G401 (cell line): ENCODE data around the gene NUFIP2. TPM values are rescaled to one million over a fixed set of nuclear protein-coding genes. Genes with fewer than 3 reads are reported as not detected.
"Not testable (repeated sequence)": the region's sequence is repeated elsewhere in the genome, so short reads cannot be mapped to it uniquely, and the experiment has no call there.

Experiments used
- DNase-seq: peaks from one replicate; pipeline ENCODE4 v3.0.0-alpha.2; 2015; ENCODE audit warnings: low spot score
- in situ Hi-C: cut with HindIII; loops from 2 replicates; pipeline ENCODE4 v1.10.0; 2016; ENCODE audit warnings: low sequenced_read_pairs, mixed read lengths
- total RNA-seq: library from RNA; depleted of rRNA; stranded (reverse); fragments of >200 nt; shearing (Covaris generic); gene quantifications from 2 replicates; pipeline ENCODE4 v1.2.3, GENCODE V29; 2014

Gene NUFIP2
- total RNA-seq, 1 experiment from 2014 or later: 30.8 TPM

DNA sequence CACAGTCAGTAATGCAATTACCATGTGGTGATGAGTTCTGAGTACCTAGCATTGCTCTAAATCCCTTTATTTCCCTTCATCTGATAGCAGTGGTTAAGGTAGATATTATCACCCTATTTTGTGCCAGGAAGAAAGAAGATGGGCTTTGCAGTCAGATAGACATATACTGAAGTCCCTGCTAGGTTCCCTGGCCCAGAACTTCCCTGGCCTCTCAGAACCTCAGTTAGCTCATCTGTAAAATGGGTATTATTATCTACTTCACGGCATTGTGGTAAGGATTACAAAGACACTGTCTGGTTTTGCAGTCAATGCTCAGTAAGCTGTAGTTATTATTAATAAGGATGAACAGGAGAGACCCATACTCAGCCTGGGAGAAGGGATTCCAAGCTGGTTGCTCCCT is 51.9 kb downstream of the NUFIP2 start:
- in situ Hi-C loops: no loop called here
- no peak for DNase-seq

DNA sequence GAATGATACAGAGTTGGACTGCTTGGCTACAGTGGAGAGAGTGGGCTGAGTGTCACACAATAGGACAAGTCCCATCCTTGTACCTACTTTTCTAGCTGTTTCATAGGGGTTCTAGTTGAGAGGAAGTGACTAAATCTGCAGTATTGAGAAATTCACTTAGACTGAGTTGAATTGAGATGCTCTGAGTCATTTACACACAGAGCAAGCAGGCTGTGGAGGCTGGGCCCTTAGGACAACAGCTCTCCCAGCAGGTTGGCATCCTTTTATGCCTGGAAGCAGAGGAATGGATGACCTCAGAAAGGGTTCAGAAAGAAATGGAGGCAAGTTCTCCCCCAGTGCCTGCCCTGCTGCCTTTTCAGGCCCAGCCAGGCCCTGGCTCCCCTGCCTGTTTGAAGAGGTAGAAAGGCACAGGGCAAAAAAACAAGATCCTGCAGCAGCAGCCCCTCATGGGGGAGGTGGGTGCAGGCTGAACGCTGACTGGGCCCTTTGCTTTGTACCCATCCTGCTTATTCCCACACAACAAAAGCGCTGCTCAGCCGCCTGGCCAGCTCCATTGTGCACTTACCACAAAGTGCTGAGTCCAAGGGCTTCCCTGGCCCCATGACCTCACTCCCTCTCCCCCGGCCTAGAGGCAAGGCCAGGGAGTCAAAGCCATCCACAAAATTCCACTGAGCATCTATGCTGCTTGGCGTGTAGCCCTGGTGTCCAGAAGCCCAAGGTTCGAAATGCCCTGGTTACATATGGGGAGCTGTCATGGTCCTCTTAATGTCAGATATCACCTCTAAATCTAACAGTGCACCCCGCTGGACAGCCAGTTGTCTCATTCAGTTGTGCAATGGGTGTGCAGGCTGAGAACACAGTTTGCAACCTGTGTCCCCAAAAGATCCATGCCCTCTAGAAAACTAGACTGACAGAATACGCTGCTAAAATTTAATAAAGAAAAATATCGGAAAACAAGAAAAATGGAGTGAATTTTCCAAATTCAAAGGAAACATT is 52.7 kb downstream of the NUFIP2 start:
- in situ Hi-C loops: no loop called here
- DNase-seq: no peak

DNA sequence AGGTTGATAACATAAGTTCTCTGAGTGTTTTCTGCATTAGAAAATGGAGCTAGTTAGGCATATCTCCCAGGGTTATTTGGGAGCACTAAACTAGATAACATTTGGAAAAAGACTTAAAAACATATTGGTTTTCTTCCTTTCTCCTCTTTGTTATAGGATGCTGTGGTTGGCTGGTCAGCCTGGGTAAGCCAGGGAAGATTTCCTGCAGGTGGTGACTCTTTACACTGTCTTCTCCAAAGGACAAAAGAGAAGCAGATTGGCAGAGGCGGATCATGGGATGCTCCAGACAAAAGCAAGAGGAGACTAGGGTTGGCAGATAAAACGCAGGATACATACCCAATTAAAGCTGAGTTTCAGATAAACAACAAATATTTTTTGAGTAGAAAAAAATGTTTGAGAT is 53.5 kb downstream of the NUFIP2 start:
- in situ Hi-C loops: no loop called here

DNA sequence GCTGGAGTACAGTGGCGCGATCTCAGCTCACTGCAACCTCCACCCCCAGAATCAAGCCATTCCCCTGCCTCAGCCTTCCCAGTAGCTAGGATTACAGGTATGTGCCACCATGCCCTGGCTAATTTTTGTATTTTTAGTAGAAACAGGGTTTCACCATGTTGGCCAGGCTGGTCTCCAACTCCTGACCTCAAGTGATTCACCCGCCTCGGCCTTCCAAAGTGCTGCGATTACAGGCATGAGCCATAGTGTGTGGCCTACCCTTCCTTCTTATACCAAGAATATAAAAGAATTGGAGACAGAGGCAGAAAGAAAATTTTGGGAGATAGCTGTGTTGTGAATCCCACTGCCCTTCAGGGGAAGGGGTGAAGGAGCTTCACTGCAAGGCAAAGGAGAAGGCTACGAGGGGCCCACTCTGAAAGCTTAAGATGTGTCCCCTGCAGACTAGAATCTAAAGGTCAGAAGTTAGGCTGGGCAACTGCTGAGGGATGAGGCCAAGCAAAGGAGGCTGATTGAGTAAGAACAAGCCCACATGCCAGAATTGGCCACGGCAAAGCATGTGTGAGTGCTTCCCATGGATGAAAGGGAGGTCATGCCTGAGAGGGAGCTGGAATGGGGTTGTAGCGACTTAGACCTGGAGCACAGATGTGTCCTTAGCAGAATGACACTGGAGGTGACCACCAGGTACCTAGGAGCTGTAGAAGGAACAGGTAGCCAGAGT is 55.7 kb downstream of the NUFIP2 start:
- in situ Hi-C loops: no loop called here

More for the DNA sequence above, 53.5 kb downstream of the NUFIP2 start:
- no peak for DNase-seq

DNA sequence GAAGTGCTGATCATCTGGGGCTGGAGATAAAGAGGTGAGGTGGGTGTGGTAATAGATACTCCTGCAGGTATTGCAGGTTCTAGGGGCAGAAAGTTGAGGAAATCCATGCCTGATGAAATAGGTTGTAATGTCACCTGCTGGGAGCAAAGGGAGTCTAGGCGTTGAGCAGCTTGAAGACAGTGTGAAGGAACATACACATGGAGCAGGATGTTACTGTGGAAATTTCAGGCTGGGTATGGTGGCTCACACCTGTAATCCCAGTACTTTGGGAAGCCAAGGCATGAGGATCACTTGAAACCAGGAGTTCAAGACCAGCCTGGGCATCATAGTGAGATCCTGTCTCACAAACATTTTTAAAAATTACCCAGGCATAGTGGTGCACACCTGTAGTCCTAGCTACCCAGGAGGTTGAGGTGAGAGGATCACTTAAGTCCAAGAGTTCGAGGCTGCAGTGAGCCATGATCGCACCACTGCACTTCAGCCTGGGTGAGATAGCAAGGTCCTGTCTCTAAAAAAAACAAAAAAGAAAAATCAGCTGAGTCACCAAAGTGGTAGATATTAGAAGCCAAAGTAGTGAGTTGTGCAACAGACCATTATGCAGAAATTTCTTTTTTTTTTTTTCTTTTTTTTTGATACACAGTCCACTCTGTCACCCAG is 56.3 kb downstream of the NUFIP2 start:
- in situ Hi-C loops: no loop called here
- DNase-seq: no peak

More for the DNA sequence above, 55.7 kb downstream of the NUFIP2 start:
- no peak for DNase-seq

DNA sequence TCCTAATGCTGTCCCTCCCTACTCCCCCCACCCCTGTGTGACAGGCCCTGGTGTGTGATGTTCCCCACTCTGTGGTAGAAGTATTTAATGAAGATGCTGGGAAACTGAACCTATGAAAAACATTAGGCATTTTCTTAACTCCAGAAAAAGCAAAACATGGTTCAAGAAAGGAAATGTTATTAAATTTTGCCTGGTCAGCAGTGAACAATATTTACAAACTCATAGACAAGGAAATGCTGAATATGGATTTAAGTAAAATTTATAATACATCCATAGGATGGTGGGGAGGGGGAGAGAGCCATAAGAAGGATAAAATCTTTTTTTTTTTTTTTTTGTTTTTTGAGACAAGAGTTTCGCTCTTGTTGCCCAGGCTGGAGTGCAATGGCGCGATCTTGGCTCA is 58.0 kb downstream of the NUFIP2 start:
- in situ Hi-C loops: no loop called here
- DNase-seq: no peak

DNA sequence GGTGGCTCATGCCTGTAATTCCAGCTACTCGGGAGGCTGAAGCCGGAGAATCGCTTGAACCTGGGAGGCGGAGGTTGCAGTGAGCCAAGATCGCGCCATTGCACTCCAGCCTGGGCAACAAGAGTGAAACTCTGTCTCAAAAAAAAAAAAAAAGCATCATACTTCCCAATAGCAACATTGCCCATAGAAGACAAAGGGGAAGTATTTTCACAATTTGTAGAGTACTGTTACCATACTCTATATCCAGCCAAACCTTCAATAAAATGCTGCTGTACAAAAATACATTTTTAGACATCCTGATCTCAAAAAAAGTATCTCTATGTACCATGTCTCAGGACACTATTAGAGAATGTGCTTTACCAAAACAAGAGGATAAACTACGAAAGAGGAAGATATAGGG is 59.0 kb downstream of the NUFIP2 start:
- DNase-seq, in situ Hi-C loops: not testable (repeated sequence)

DNA sequence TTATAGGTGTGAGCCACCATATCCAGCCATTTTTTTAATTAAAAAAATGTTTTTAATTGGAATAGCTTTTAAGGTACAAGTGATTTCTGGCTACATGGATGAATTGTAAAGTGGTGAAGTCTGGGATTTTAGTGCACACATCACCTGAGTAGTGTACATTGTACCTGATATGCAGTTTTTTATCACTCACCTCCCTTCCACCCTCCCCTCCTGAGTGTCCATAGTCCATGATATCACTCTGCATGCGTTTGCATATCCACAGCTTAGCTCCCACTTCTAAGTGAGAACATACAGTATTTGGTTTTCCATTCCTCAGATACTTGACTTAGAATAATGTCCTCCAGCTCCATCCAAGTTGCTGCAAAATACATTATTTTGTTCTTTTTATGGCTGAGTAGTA is 60.6 kb downstream of the NUFIP2 start:
- no peak for DNase-seq
- in situ Hi-C loops: no loop called here

DNA sequence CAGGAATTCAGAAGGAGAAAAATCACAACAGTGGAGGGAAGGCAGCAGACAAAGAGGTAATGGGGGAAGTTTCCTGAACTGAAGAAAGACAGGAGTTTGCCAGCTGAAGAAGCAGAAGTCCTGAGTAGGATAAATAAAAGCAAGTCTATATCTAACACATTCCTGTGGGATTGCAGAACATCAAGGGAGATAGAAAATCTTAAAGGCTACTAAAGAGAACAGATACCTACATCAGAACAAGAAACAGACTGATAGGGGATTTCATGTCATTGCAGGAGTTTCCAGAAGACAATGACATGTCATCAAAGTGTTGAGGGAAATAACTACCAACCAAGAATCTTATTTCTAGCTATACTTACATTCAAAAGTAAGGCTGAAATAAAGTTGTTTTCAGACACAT is 68.6 kb downstream of the NUFIP2 start:
- DNase-seq: no peak
- in situ Hi-C loops: no loop called here

DNA sequence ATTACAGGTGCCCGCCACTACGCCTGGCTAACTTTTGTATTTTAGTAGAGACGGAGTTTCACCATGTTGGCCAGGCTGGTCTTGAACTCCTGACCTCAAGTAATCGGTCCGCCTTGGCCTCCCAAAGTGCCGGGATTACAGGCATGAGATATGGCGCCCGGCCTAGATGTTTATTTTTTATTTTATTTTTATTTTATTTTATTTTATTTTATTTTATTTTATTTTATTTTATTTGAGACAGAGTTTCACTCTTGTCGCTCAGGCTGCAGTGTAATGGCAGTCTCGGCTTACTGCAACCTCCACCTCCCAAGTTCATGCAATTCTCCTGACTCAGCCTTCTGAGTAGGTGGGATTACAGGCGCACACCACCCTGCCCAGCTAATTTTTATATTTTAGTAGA is 72.6 kb downstream of the NUFIP2 start:
- DNase-seq, in situ Hi-C loops: not testable (repeated sequence)

DNA sequence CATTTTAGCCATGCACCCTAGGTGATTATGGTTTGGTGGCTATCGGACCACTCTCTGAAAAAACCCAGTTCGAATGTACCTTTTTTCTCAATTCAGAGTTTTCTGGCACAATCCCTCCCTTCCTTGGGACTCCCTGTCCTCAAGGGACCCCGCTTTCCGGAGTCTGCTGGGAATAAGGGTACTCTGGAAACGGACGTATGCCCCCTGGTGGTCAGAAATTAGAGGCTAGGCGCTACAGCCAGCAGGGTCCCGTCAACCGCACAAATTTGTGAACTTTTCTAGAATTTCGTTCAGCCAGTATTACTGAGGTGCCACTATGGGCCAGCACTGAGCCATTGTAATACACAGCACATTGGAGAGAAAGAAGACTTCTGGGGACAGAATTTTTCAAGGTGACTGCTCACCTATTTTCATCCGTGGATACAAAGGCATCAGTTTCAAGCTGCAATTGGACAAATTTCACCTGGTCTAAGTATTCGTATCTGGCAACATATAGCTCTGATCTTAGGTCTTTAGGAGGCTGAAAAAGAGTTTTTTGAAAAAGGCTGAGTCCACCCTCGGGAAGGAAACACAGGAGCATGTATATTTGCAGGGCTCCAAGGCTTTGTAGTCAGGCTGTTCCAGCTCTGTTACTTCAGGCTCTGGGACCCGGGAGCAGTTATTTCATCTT is 74.4 kb downstream of the NUFIP2 start:
- DNase-seq: peak; percentile 89
- in situ Hi-C loops: no loop called here

DNA sequence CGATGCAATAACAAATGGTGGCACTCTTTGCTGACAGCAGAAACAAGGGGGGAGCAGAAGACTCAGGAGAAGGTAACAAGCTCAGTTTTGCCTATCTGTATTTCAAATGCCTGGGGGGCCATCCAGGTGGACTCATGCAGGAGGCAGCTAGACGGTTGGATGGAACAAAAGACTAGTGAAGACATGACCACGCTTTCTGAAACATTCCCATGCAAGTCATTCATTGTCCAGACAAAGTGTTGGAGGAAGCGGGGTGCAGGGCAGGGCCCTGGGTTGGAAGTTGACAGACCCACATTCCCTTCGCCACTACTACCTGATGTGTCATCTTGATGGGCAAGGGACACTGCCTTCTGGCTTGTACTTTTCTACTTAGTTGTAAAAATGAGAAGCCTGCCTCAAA is 77.1 kb downstream of the NUFIP2 start:
- DNase-seq: no peak
- in situ Hi-C loops: no loop called here

DNA sequence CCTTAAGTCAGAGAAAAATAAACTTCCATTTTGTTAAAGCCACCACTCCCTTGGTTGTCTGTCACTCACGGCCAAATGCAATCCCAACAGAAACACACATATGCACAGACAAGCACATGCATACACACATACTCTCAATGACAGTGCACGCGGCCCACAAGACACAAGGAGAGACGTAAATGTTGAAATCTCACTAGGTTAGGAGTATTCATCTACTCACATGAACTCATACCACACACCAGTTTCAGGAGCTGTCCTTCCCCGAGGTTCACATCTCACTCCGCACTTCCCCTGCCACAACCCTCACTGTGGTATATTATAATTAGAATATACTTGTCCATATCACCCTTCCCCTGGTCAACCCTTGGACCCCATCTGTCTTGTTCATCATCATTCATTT is 77.8 kb downstream of the NUFIP2 start:
- in situ Hi-C loops: no loop called here
- DNase-seq: no peak

DNA sequence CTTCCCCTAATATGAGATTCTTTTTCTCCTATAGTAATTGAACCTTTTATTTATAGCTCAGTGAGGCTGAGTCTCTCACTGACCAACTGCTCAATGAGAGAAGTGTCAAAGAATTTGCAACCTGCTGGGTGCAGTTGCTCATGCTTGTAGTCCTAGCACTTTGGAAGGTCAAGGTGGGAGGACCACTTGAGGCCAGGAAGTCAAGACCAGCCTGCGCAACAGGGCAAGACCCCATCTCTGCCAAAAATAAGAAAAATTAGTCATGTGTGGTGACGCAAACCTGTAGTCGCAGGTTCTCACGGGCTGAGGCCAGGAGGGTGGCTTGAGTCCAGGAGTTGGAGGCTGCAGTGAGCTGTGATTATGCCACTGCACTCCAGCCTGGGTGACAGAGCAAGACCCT is 78.2 kb downstream of the NUFIP2 start:
- peak; percentile 25 for DNase-seq
- in situ Hi-C loops: no loop called here

DNA sequence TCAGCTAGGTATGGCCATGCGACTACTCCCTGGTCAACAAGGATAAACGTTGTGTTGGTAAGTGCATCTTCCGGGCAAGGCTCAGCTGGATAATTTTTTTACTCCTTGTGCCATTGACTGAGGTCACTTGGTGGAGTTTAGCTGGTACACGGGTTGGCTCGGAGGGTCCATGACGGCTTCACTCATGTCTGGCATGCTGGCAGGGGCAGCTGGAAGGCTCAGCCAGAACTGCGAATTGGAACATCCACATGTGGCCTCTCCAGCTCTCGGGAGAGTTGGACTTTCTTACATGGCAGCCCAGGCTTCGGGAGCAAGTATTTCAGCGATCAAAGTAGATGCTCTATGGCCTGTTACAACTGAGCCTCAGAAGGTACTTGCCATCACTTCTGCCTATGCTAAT is 78.8 kb downstream of the NUFIP2 start:
- in situ Hi-C loops: no loop called here
- no peak for DNase-seq

DNA sequence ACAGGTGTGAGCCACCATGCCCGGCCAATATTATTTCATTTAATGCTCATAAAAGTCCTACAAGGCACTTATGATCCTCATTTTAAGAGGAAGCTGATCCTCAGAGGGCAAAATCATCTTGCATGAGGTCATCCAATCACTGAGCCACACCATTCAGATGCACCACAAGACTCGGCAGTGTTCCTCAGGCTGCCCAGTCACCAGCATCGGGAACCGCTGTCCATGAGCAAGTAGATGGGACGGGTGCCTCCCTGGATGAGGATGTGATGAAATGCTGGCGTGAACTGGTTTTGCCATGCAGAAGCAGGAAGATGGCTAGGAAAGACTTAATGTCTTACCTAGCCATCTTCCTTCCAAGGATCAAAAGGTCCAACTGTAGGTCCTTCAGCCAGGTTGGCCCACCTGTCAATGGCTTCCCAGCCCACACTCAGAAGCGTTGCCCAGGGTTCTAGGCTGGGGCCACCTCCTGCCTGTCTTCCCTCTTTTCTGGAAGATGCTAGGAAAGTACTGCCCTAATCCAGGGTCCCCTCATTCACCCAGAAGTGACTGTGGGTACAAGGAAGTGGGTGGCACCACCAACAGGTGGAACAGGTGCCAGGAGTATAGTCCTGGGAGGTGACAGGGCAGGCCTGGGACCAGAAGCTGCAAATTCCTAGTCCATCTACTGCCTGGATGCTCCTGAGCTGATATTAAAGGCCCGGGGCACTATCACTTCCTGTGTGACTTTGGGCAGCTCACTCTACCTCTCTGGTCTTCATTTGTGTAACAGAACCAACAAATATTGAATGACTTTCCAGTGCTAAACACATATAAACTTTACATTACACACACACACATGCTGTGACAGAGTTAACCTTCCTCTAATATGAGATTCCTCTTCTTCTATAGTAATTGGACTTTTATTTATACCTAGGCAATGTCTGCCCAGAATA is 79.5 kb downstream of the NUFIP2 start:
- DNase-seq: no peak
- in situ Hi-C loops: no loop called here

DNA sequence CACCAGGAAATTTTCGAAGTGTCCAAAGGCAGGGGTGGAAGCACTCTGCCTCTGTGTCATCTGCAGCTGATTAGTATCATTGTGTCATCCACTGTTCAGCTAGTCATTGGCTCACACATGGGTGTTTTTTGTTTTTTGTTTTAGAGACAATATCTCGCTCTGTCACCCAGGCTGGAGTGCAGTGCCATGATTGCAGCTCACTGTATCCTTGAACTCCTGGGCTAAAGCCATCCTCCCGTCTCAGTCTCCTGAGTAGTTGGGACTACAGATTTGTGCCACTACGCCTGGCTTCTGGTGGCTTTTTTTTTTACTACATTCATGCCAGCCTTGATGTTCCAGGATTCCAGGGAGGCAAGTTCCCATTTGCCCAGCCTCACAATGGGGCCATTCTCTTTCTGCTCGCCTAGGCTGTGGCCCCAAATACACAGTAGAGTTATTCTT is 81.2 kb downstream of the NUFIP2 start:
- in situ Hi-C loops: no loop called here
- peak; percentile 13 for DNase-seq

DNA sequence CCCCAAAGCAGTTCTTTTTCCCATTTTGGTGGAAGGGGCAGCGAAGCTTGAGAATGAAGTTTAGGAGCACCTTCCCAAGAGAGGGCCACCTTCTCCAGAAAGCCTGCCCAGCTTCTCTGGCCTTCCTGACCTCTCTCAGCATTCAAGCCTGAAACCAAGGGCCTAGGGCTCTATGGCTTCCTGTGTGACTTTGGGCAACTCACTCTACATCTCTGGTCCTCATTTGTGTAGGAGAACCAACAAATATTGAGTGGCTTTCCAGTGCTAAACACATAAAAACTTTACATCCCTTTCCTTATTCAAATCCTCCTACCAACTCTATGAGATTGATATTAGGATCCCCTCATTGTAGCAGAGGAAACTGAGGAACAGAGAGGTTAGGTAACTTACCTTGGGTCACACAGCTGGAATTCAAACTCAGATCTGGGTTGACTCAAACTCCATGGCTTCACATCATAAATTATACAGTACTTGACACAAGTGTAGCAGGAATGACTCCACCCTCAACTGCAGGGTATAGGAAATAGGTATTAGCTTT is 81.8 kb downstream of the NUFIP2 start:
- no peak for DNase-seq
- in situ Hi-C loops: no loop called here
